ENCODE data around the gene GNAI1. TPM values are rescaled to one million over a fixed set of nuclear protein-coding genes. Genes with fewer than 3 reads are reported as not detected.

Gene GNAI1
- total RNA-seq, 1 donor from 2014 or later: 132 TPM

GRCh38 chr7:80275192-80275605 is 140.6 kb downstream of the GNAI1 start:
- Mint-ChIP-seq H3K4me3 (ENCODE audit: unreplicated experiment) (no peak overlapping the region), H3K27me3 (ENCODE audit: unreplicated experiment) (peaks cover 3% of the 10 kb centered on the region), H3K27ac (ENCODE audit: unreplicated experiment) (no peak overlapping the region), H3K4me1 (ENCODE audit: unreplicated experiment) (peaks cover 16% of the 10 kb centered on the region), H3K36me3 (ENCODE audit: low read depth, unreplicated experiment) (no peaks in the 10 kb centered on the region), H3K9me3 (ENCODE audit: unreplicated experiment) (no peaks in the 10 kb centered on the region)
- no peak for TF ChIP-seq CTCF (IDR thresholded peaks at IDR 0.05; ENCODE audit: unreplicated experiment)
- no peak for DNase-seq (ENCODE audit: low spot score)
